Activated effector memory CD4-positive, alpha-beta T cell treated with anti-CD3 and anti-CD28 coated beads, Interleukin-2, amount 50 U/mL, for 16 hours (primary cell): ENCODE data around the gene ITGAD.

Experiments
- DNase-seq: peaks from one replicate; pipeline ENCODE4 v3.0.0-alpha.2; 2020

ITGAD gene

GRCh38 chr16:31461201-31461920 is 68.2 kb downstream of the ITGAD start:
- peak; percentile 34 for DNase-seq

GRCh38 chr16:31461921-31462804 is 69.0 kb downstream of the ITGAD start:
- no peak for DNase-seq

DNA sequence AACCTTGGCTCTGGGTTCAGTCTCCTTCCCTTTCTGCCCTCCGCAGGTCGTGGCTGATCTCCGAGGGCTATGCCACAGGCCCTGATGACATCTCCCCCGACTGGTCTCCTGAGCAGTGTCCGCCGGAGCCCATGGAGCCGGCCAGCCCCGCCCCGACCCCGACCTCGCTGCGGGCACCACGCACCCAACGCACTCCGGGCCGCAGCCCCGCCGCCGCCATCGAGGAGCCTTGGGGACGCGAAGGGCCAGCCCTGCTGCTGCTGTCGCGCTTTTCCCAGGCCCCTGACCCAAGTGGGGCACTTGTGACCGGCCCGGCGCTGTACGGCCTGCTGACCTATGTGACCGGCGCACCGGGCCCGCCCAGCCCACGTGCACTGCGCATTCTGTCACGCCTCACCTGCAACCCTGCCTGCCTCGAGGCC is 71.2 kb downstream of the ITGAD start:
- DNase-seq = no peak

- DNase-seq = no peak
These were observed 71.7 kb downstream of the ITGAD start for GRCh38 chr16:31464781-31465260.

DNA sequence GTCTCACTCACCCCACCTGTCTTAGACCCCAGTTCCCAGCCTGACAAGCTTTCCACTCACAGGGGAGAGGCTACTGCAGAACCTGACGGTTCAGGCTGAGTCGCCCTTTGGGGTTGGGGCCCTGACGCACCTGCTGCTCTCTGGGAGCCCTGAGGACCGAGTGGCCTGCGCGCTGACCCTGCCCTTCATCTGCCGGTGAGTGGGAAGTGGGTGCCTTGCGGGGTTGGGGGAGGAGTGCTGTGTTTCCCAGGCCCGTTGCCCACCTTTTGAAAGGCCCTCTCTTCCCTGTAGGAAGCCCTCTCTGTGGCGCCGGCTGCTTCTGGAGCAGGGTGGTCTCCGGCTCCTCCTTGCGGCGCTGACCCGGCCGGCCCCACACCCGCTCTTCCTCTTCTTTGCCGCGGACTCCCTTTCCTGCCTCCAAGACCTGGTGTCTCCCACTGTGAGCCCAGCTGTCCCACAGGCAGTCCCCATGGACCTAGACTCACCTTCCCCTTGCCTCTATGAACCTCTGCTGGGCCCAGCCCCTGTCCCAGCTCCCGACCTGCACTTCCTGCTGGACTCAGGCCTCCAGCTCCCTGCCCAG is 72.7 kb downstream of the ITGAD start:
- no peak for DNase-seq

DNA sequence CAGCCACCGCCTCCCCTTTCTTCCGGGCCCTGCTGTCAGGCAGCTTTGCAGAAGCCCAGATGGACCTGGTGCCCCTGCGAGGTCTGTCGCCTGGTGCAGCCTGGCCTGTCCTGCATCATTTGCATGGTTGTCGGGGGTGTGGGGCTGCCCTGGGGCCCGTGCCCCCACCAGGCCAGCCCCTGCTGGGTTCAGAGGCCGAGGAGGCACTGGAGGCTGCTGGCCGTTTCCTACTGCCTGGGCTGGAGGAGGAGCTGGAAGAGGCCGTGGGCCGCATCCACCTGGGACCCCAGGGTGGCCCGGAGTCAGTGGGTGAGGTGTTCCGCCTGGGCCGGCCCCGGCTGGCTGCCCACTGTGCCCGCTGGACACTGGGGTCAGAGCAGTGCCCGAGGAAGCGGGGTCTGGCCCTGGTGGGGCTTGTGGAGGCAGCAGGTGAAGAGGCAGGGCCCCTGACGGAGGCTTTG is 73.3 kb downstream of the ITGAD start:
- DNase-seq = no peak

DNA sequence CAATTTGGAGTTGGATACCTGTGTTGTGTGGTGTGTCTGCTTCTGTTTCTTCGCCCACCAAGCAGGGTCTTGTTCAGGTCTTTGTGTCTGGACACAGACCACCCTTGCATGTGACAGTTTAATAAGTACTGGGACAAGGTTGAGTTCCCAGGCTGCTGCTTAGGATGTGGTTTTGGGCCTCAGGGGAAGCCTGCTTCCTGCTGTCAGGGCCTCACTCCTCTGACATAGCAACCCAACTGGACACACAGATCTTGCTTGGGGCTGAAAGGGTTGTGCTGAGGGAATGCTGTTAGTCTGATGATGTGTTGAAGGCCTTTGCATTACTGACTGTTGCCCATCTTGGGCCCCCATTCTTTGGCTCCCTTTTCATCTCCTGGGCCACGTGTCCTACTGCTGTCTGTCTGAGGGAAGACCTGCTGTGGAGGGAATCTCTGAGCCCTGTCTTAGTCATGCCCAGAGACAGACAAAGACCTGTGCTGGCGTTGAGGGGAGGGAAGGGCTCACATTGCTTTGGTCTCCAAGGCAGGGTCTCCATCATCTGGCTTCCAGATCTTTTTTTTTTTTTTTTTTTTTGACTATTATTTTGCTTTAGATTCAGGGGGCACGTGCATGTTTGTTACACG is 74.1 kb downstream of the ITGAD start:
- DNase-seq = no peak

GRCh38 chr16:31467858-31468257 is 74.7 kb downstream of the ITGAD start:
- no peak for DNase-seq

DNA sequence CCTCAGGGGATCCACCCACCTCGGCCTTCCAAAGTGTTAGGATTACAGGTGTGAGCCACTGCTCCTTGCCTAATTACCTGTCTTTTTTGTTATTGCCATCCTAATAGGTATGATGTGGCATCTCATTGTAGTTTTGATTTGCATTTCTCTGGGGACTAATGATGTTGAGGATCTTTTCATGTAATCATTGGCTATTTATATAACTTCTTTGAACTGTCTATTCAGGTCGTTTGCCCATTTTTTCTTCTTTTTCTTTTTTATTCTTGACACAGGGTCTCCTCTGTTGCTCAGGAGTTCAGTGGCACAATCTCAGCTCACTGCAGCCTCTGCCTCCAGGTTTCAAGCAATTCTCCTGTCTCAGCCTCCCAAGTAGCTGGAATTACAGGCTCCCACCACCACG is 77.5 kb downstream of the ITGAD start:
- no peak for DNase-seq

DNA sequence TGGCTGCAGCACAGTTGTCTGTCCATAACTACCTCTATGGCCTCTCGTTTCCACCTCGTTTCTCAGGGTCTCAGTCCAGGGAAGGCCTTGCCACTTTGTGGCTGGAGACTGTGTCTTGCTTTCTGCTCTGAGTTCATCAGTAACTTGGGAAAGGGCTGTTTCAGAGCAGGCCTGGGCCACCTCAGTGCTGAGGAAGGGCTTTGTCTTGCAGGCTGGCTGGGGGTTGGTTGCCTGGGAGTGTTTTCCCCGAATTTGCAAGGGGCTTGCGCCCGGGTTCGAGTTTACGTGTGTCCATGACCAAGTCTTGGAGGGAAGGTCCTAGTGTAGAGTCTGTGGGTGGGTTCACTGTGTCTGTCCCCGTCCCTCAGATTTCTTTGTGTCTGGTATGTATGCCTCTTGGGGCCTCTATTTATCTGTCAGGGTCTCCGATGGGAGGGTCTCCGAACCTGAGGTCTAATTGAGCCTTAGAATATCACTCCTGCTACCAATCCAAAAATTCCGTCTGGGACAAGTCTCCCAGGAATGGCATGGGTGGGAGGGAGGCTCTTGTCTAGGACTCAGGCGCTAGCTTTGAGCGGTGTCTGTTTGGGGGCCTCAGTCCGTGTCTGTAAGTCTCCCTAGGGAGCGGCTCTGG is 78.2 kb downstream of the ITGAD start:
- no peak for DNase-seq

DNA sequence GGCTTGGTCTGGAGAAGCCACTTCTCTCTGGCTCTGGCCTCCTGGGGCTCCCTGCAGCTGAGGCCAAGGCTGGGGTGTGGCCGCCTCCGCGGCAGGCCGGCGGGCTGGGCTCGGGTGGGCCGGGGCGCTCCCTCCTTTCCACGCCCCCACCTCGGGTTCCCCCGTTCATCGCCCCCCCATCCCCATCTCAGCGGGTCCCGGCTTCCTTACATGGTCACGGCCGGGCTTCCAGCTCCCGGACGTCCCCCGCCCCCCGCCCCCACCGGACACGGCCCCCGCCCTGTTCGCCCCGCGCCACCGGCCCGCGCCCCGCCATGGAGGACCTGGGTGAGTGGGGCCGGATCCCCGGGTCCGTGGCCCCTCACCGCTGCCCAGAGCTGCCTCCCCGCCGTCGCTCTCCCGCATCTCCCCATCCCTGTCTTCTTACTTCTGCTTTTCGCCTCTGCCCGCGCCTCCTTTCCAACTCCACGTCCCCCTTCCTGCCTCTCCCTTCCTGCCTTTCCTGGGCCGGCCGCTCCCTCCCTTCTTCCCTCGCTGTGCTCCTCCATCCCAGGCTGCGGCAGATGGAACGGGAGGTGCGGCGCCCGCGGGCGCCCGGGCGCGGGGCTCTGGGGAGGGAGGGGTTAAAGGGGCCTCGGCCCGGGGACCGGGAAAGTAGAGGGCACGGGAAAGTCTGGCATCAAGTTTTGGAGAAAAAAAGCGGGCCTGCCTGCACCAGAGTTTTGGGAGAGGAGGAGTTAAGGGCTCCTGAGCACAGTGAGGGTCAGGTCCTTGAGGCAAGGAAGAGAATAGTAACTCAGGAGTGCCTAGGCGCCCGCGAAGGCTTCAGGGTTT is 79.0 kb downstream of the ITGAD start, which contains the start of gene TGFB1I1:
TGFB1I1 (plus strand) TSS at position 278 of the 834 bp plus-strand sequence; CDS start at position 315, 37 bp downstream.
- DNase-seq = no peak

DNA sequence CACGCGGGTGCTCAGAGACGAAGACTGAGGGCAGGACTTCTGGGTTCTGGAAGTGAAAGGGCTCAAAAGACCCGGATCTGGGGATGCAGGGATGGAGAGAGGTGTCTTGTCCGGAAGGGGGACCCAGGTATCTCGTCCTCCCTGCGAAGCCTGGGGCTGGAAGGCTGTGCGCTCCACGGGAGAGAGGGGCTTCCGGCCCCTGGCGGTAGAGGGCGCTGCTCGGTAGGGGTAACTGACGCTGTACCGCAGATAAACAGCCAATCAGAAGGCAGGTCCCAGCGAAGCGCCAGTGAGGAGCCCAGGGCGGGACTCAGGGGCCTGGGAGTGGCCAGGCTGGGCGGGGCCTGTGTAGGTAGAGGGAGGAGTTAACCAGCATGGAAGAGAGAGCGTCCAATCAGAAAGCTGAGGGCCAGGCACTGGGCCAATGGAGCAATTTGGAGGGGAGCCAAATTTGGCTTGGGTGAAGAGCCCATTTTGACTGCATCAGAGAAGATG is 79.6 kb downstream of the ITGAD start:
- DNase-seq = peak; percentile 67

DNA sequence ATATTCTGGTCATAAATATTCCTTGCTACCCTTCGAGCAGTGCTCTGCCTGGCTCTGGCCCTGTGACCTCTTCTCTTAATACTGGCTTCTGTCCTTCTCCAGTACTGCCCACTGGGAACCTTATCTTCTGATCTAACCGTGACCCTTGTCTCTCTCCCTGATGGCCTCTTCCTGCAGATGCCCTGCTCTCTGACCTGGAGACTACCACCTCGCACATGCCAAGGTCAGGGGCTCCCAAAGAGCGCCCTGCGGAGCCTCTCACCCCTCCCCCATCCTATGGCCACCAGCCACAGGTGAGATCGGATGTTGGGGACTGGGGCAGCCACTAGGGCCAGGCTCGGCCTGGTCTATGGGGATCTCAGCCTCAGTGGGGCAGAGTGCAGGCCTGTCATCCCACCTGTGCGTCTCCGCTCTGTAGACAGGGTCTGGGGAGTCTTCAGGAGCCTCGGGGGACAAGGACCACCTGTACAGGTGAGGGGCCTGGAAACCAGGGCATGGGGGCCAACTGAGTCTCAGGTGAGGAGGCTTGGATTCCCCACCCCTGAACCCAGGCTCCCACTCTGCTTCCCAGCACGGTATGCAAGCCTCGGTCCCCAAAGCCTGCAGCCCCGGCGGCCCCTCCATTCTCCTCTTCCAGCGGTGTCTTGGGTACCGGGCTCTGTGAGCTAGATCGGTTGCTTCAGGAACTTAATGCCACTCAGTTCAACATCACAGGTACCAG is 80.3 kb downstream of the ITGAD start:
- no peak for DNase-seq

GRCh38 chr16:31474173-31474714 is 81.1 kb downstream of the ITGAD start:
- no peak for DNase-seq

GRCh38 chr16:31474773-31475738 is 81.9 kb downstream of the ITGAD start:
- no peak for DNase-seq

DNA sequence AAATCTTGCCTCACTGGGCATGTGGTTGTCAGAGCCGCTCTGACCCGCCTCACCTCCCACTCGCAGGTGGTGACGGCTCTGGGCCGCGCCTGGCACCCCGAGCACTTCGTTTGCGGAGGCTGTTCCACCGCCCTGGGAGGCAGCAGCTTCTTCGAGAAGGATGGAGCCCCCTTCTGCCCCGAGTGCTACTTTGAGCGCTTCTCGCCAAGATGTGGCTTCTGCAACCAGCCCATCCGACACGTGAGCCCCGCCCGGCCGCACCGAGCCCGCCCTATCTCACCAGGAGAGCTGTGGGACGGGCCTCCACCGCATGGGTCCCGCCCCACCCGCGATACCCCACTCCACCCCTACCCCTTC is 82.8 kb downstream of the ITGAD start:
- DNase-seq = no peak
